ENCODE results near the gene AGAP1. TPM values are rescaled to one million over a fixed set of nuclear protein-coding genes. Genes with fewer than 3 reads are reported as not detected.

The AGAP1 gene
- total RNA-seq, 1 experiment from 2014 or later = 25.8 TPM

DNA sequence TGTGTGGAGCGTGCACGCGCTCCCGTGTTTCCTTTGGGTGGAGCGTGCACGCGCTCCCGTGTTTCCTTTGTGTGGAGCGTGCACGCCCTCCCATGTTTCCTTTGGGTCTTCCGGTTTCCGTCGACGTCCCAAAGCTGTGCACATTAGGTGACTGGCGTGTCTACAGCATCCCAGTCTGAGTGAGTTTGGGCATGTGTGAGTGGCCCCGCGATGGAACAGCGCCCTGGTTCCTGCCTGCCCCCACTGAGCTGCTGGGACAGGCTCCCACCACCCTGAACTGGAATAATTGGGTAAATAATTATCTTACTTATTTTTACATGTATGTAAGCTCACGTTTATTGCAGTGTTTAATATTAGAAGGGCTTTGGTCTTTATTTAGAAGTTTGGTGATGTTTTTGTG is 104.2 kb downstream of the AGAP1 start:
- no peak overlapping the region; the same call in 1 of the 2 replicates for H3K14ac ChIP-seq (ENCODE audit: insufficient read depth, low read length)
- no peak overlapping the region for H4K91ac ChIP-seq (ENCODE audit: insufficient read length, low read depth, low read length)
- WGBS (ENCODE audit: extremely low coverage, insufficient read length, low lambda C conversion rate) = no CpG with 5 or more reads among the region's 19 CpGs
- H3K79me1 ChIP-seq (ENCODE audit: insufficient read depth, low read depth, low read length, poor library complexity, severe bottlenecking) = peaks cover 7% of the 10 kb centered on the region
- H3K56ac ChIP-seq (ENCODE audit: insufficient read length, low read depth, low read length) = no peak overlapping the region
- H3K23me2 ChIP-seq (ENCODE audit: insufficient read length, low read depth, low read length, poor library complexity, severe bottlenecking) = no peaks in the 10 kb centered on the region
- H3K27ac ChIP-seq (ENCODE audit: insufficient read length, low read depth, low read length) = no peak overlapping the region
- no peak overlapping the region for H2BK5ac ChIP-seq (ENCODE audit: insufficient read length, low read length)
- no peaks in the 10 kb centered on the region for H3K27me3 ChIP-seq (ENCODE audit: insufficient read depth, low read length)
- no peak overlapping the region for H2BK20ac ChIP-seq (ENCODE audit: low read depth, low read length, poor library complexity, severe bottlenecking)
- no peak overlapping the region for H3K9ac ChIP-seq (ENCODE audit: extremely low read depth, insufficient read length, low read length)
- peaks cover 3% of the 10 kb centered on the region; the same call in 1 of the 2 replicates for H3K79me2 ChIP-seq (ENCODE audit: insufficient read depth, low read length)
- Mint-ChIP-seq H3K4me3 (no peak overlapping the region; a peak in 1 of 5 replicates), H3K27me3 (ENCODE audit: low read depth) (no peaks in the 10 kb centered on the region; the same call in 1 of the 2 replicates), H3K9me3 (peaks cover 0 to 6% of the 10 kb centered on the region in 2 experiments; a peak in 3 of 5 replicates), H3K36me3 (ENCODE audit: insufficient read depth in 1 of 3, low read depth in 3 of 3) (peaks cover 2 to 6% (median 5%) of the 10 kb centered on the region in 3 experiments; a peak in 6 of 7 replicates), H3K27ac (peak overlapping the region in 1 of 3 experiments; percentile 53; a peak in 1 of 7 replicates), H3K4me1 (peaks cover 19 to 27% of the 10 kb centered on the region in 2 experiments)
- H3K4me1 ChIP-seq (ENCODE audit: insufficient read depth, low read length) = no peaks in the 10 kb centered on the region
- no peak overlapping the region for H2AK5ac ChIP-seq (ENCODE audit: insufficient read length, low read length)
- H3K9me3 ChIP-seq (ENCODE audit: control insufficient read depth, low read depth, low read length) = no peaks in the 10 kb centered on the region
- H3K4ac ChIP-seq (ENCODE audit: low read depth, low read length) = no peak overlapping the region
- no peak overlapping the region for H3K18ac ChIP-seq (ENCODE audit: insufficient read length, low read depth, low read length)
- no peak overlapping the region for H2BK12ac ChIP-seq (ENCODE audit: insufficient read length, low read depth, low read length)
- H3K23ac ChIP-seq (ENCODE audit: insufficient read length, low read depth, low read length) = no peak overlapping the region
- H4K8ac ChIP-seq (replicated peaks; ENCODE audit: insufficient read length, low read depth, low read length) = no peak overlapping the region
- H2AFZ ChIP-seq (ENCODE audit: low read length) = no peak overlapping the region
- H4K5ac ChIP-seq (ENCODE audit: insufficient read length, low read depth, low read length) = no peak overlapping the region
- no peaks in the 10 kb centered on the region for H4K20me1 ChIP-seq (ENCODE audit: control insufficient read depth, insufficient read depth, insufficient read length)
- H2BK120ac ChIP-seq (ENCODE audit: low read depth, low read length, poor library complexity, severe bottlenecking) = no peak overlapping the region
- no peak overlapping the region for H2BK15ac ChIP-seq (ENCODE audit: low read depth, low read length)
- H3K4me2 ChIP-seq (ENCODE audit: insufficient read depth, insufficient read length, low read length) = no peak overlapping the region
- H3T11ph ChIP-seq (ENCODE audit: low read length) = no peak overlapping the region
- no peak for DNase-seq
- TF ChIP-seq, protein P1, sequence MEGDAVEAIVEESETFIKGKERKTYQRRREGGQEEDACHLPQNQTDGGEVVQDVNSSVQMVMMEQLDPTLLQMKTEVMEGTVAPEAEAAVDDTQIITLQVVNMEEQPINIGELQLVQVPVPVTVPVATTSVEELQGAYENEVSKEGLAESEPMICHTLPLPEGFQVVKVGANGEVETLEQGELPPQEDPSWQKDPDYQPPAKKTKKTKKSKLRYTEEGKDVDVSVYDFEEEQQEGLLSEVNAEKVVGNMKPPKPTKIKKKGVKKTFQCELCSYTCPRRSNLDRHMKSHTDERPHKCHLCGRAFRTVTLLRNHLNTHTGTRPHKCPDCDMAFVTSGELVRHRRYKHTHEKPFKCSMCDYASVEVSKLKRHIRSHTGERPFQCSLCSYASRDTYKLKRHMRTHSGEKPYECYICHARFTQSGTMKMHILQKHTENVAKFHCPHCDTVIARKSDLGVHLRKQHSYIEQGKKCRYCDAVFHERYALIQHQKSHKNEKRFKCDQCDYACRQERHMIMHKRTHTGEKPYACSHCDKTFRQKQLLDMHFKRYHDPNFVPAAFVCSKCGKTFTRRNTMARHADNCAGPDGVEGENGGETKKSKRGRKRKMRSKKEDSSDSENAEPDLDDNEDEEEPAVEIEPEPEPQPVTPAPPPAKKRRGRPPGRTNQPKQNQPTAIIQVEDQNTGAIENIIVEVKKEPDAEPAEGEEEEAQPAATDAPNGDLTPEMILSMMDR (conservative IDR thresholded peaks at IDR 0.05) = no peak

Measured in H9 (cell line).